ENCODE results near the gene CAMK2A. TPM values are rescaled to one million over a fixed set of nuclear protein-coding genes. Genes with fewer than 3 reads are reported as not detected.

The CAMK2A gene
- total and polyA plus RNA-seq, 2 donors (not counting 3 experiments of a cell fraction or from before 2014, with no cell fraction given) = not detected

DNA sequence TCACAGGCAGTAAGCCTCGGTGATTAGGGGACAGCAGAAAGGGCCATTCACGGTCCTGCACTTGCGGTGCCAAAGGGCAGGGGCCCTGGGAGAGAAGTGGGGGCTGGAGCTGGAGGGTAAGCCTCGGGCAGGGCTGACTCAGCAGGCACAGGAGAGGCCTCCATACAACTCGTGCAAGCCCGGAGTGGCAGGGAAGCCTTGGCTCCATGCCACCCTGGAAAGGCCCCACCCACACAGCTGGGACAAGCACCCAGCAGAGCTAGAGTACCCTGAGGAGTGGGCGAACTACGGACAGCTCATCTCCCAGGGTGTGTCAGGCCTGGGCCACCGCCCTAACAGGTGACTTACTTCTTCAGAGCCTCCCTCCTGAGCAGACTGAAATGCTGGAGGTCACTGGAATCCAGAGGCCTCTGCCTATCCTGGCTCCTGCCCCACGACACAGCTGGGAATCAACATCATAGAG, 5.6 kb upstream of the CAMK2A start:
- H3K9me1 ChIP-seq (replicated peaks; ENCODE audit: control insufficient read depth, extremely low read depth, insufficient read depth, low read length) = no peaks in the 10 kb centered on the region
- intact Hi-C loops (cut with micrococcal nuclease) = no loop called here
- no TSS peak for BruUV-seq (replicated peaks)
- no peak overlapping the region for H3K9ac ChIP-seq (replicated peaks; ENCODE audit: extremely low read depth, insufficient read depth, low read length)
- no peaks in the 10 kb centered on the region for H4K20me1 ChIP-seq (replicated peaks; ENCODE audit: control insufficient read depth, extremely low read depth, insufficient read depth, low read length)
- ChIA-PET POLR2A (no interaction called here), CTCF (interaction anchor here (1.0 kb wide), 2 partner anchors 10 to 13 kb away, joined by 3 read pairs; no protein-coding TSS in a partner anchor)
- no peaks in the 10 kb centered on the region for H3K79me2 ChIP-seq (ENCODE audit: control insufficient read depth, insufficient read depth, low read length)
- H3K9me3 ChIP-seq (replicated peaks; ENCODE audit: control insufficient read depth, insufficient read depth, low read length) = no peaks in the 10 kb centered on the region
- no peak for FAIRE-seq
- no peaks in the 10 kb centered on the region for H3K4me1 ChIP-seq (ENCODE audit: control insufficient read depth, extremely low read depth, insufficient read depth, low read length)
- no peak overlapping the region for H3K27ac ChIP-seq (ENCODE audit: insufficient read depth, low read depth, low read length)
- peaks cover 3 to 7% of the 10 kb centered on the region in 2 experiments for H3K27me3 ChIP-seq (ENCODE audit: control insufficient read depth in 2 of 2, insufficient read depth in 2 of 2, low read length in 2 of 2)
- TF ChIP-seq JUN (IDR thresholded peaks at IDR 0.05; ENCODE audit: borderline replicate concordance, insufficient read depth, insufficient read length, low read depth) = no peak
- TF ChIP-seq, protein P1, sequence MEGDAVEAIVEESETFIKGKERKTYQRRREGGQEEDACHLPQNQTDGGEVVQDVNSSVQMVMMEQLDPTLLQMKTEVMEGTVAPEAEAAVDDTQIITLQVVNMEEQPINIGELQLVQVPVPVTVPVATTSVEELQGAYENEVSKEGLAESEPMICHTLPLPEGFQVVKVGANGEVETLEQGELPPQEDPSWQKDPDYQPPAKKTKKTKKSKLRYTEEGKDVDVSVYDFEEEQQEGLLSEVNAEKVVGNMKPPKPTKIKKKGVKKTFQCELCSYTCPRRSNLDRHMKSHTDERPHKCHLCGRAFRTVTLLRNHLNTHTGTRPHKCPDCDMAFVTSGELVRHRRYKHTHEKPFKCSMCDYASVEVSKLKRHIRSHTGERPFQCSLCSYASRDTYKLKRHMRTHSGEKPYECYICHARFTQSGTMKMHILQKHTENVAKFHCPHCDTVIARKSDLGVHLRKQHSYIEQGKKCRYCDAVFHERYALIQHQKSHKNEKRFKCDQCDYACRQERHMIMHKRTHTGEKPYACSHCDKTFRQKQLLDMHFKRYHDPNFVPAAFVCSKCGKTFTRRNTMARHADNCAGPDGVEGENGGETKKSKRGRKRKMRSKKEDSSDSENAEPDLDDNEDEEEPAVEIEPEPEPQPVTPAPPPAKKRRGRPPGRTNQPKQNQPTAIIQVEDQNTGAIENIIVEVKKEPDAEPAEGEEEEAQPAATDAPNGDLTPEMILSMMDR (IDR thresholded peaks at IDR 0.05; ENCODE audit: extremely low read depth in 1 of 2, insufficient read depth in 1 of 2, low read depth in 1 of 2, low read length in 2 of 2) = no peak
- no peak overlapping the region for H3K4me3 ChIP-seq (replicated peaks in 1 of 3; ENCODE audit: insufficient read depth in 1 of 3, low read depth in 1 of 3, low read length in 3 of 3)
- no peak overlapping the region for H3K4me2 ChIP-seq (ENCODE audit: insufficient read depth, low read length)
- H3K36me3 ChIP-seq (ENCODE audit: control insufficient read depth in 2 of 2, extremely low read depth in 1 of 2, insufficient read depth in 2 of 2, low read length in 2 of 2) = no peaks in the 10 kb centered on the region
- no peak for DNase-seq (ENCODE audit: low read depth, low spot score)
- H2AFZ ChIP-seq (ENCODE audit: low read depth, low read length) = no peak overlapping the region
- dilution Hi-C loops (cut with MboI; ENCODE audit: extremely low pct_ligation_motif_present, low sequenced_read_pairs) = no loop called here

DNA sequence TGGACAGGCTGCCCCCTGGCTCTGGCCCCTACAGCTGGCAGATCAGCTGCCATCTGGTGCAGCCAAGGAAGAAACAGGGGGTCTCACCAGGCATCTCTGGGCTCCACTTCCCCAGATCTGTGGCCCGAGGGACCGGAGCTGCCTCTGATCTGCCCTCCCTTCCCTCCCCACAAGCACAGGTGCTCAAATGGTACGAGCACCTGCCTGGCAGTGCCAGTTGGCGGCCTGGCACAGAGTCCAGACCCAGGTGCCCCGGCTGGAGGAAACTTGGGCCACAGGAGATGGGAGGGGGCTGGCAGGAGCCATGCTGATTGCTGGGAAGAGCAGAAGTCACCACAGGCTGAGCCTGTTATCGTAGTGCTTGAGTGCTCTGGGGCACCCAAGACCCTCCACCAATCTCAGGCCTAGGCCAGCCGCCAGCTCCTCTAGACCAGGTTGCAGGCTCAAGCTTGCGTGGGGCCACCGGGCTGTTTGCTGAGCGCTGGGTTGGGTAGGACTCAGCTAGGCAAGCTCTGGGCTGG, 5.0 kb upstream of the CAMK2A start:
- Histone ChIP-seq H3K9ac (replicated peaks; ENCODE audit: extremely low read depth, insufficient read depth, low read length) (no peak overlapping the region), H3K9me3 (replicated peaks; ENCODE audit: control insufficient read depth, insufficient read depth, low read length) (no peaks in the 10 kb centered on the region), H3K4me3 (replicated peaks in 1 of 3; ENCODE audit: insufficient read depth in 1 of 3, low read depth in 1 of 3, low read length in 3 of 3) (no peak overlapping the region), H3K4me1 (ENCODE audit: control insufficient read depth, extremely low read depth, insufficient read depth, low read length) (no peaks in the 10 kb centered on the region), H3K79me2 (ENCODE audit: control insufficient read depth, insufficient read depth, low read length) (no peaks in the 10 kb centered on the region), H3K4me2 (ENCODE audit: insufficient read depth, low read length) (no peak overlapping the region), H3K27ac (ENCODE audit: insufficient read depth, low read depth, low read length) (no peak overlapping the region), H3K27me3 (ENCODE audit: control insufficient read depth in 2 of 2, insufficient read depth in 2 of 2, low read length in 2 of 2) (peaks cover 2 to 7% of the 10 kb centered on the region in 2 experiments), H4K20me1 (replicated peaks; ENCODE audit: control insufficient read depth, extremely low read depth, insufficient read depth, low read length) (no peaks in the 10 kb centered on the region), H3K9me1 (replicated peaks; ENCODE audit: control insufficient read depth, extremely low read depth, insufficient read depth, low read length) (no peaks in the 10 kb centered on the region), H3K36me3 (ENCODE audit: control insufficient read depth in 2 of 2, extremely low read depth in 1 of 2, insufficient read depth in 2 of 2, low read length in 2 of 2) (no peaks in the 10 kb centered on the region), H2AFZ (ENCODE audit: low read depth, low read length) (no peak overlapping the region)
- CTCF ChIA-PET = interaction anchor here (1.0 kb wide), 2 partner anchors 11 to 13 kb away, joined by 3 read pairs; no protein-coding TSS in a partner anchor
- DNase-seq (ENCODE audit: low read depth, low spot score) (no peak), FAIRE-seq (no peak)
- BruUV-seq (replicated peaks) = no TSS peak
- intact Hi-C loops (cut with micrococcal nuclease) (no loop called here), dilution Hi-C loops (cut with MboI; ENCODE audit: extremely low pct_ligation_motif_present, low sequenced_read_pairs) (no loop called here)
- POLR2A ChIA-PET = no interaction called here
- TF ChIP-seq POLR2A (IDR thresholded peaks at IDR 0.05; ENCODE audit: low read depth, low read length) = no peak
- no peak for TF ChIP-seq MYC (IDR thresholded peaks at IDR 0.05; ENCODE audit: low read depth, low read length)
- TF ChIP-seq, protein P1 (IDR thresholded peaks at IDR 0.05; ENCODE audit: extremely low read depth in 1 of 2, insufficient read depth in 1 of 2, low read depth in 1 of 2, low read length in 2 of 2) = no peak
- TF ChIP-seq POLR2AphosphoS5 (IDR thresholded peaks at IDR 0.05; ENCODE audit: insufficient read depth, low read depth, low read length) = no peak
- TF ChIP-seq JUN (IDR thresholded peaks at IDR 0.05; ENCODE audit: borderline replicate concordance, insufficient read depth, insufficient read length, low read depth) = no peak
- no peak for TF ChIP-seq EZH2 (IDR thresholded peaks at IDR 0.05; ENCODE audit: borderline replicate concordance, low read depth, low read length, severe bottlenecking)
- no peak for TF ChIP-seq GATA2 (IDR thresholded peaks at IDR 0.05; ENCODE audit: insufficient read depth, insufficient read length, low read depth, low read length)
- no peak for TF ChIP-seq FOS (IDR thresholded peaks at IDR 0.05; ENCODE audit: borderline replicate concordance, insufficient read depth, low read length)
- TF ChIP-seq, protein P2, sequence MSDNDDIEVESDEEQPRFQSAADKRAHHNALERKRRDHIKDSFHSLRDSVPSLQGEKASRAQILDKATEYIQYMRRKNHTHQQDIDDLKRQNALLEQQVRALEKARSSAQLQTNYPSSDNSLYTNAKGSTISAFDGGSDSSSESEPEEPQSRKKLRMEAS (IDR thresholded peaks at IDR 0.05; ENCODE audit: insufficient read depth, insufficient read length) = no peak

Data from endothelial cell of umbilical vein (primary cell).